HG03095 (cell line): Measurements from ENCODE around the gene RGMA.
"Not testable (repeated sequence)": the region's sequence is repeated elsewhere in the genome, so short reads cannot be mapped to it uniquely, and the experiment has no call there.

Experiments
- ATAC-seq: cut with Tn5 transposase; IDR thresholded peaks from one replicate; pipeline ENCODE4 v1.9.1; 2021; ENCODE audit warnings: moderate library complexity; ENCODE audit not compliant: unreplicated experiment

The RGMA gene

DNA sequence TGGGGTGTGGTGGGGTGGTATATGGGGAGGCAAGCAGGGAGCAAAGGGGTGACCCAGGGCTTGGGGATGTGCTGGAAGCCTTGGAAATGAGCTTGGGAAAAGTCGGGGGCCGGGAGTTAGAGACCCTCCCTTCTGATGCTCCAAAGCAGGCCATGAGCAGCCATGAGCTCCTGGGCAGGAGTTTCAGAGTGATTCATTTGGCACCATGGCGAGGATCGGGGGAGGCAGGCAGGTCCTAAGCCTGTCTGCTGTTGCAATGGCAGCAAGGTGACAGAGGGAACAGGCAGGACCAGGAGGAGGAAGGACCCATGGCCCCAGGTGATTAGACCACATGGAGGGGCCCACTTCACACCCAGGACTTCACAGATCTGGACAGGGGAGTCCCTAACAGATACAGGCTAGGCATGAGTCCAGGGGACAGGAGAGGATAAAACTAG is 21.3 kb downstream of the RGMA start:
- no peak for ATAC-seq

DNA sequence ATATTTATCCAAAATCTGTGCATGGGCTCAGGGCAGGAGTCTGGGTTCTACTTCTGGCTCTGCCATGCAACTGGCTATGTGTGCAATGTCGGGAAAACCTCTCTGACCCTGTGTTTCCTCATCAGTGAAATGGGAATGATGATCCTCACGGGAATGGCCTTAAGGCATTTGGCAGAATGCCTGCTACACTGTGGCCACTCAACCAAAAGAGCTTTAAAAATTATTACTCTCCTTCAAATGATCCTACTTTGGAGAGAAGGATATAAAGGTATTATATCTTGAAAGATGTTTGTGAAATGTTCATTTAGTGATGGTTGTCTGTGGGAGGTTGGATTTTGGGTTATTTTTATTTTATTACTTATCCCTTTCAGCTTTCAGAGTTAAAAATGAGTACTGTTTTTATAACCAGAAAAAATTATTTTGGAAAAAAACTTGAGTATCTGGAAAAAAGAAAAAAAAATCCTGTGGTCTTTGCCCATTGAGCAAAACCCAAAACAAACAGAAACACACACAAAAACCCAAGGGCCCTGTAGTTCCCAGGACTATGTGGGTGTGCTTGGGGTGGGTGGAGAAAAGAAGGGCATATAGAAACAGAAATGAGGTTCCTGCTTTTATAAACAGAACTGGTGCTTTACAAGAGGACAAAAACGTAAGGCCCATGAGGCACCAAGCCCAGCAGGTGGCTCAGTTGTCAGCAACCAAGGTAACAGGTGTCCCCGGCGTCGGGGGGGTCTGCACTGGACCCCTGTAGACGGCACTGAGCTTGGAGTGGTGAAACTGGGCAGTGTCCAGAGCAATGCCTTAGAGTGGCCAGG is 22.0 kb downstream of the RGMA start:
- no peak for ATAC-seq

DNA sequence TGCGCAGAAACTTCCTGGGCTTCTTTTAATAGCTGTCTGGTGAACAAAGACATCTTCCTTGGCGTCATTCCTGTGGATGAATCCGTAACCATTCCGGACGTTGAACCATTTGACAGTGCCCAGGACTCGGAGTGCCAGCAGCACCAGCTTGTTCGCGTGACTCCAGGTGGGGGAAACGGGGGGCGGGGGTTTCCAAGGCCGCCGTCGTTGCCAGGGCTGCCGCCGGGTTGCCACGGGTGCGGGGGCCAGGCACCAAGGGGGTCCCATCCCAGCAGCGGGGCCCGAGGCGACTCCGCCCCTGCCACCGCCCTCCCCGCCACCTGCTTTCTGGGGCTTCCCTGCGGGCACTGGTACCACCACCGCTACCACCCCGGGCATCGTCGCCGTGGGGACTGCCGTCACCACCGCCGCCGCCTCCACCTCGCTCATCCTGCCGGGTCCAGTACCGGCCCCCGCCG is 22.8 kb downstream of the RGMA start:
- ATAC-seq = no peak

DNA sequence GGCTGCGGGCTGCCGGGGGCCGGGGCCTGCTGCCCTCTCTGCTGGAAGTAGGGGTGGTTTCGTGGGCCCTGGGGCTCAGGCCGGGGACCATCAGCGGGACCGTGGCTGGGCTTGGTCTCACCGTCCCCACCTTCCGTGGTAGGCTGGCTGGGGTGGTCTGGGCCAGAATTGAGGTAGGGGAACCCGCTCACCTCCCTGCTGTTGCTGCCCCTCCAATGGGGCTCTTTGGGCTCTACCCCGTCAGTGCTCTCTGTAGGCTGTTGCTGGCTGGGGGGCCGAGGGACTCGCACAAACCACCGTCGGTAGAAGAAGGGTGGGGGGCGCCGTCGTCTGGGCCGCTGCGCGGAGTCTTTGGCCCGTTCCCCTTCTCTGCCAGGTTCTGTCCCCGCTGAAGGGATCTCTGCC is 23.4 kb downstream of the RGMA start:
- ATAC-seq = no peak

DNA sequence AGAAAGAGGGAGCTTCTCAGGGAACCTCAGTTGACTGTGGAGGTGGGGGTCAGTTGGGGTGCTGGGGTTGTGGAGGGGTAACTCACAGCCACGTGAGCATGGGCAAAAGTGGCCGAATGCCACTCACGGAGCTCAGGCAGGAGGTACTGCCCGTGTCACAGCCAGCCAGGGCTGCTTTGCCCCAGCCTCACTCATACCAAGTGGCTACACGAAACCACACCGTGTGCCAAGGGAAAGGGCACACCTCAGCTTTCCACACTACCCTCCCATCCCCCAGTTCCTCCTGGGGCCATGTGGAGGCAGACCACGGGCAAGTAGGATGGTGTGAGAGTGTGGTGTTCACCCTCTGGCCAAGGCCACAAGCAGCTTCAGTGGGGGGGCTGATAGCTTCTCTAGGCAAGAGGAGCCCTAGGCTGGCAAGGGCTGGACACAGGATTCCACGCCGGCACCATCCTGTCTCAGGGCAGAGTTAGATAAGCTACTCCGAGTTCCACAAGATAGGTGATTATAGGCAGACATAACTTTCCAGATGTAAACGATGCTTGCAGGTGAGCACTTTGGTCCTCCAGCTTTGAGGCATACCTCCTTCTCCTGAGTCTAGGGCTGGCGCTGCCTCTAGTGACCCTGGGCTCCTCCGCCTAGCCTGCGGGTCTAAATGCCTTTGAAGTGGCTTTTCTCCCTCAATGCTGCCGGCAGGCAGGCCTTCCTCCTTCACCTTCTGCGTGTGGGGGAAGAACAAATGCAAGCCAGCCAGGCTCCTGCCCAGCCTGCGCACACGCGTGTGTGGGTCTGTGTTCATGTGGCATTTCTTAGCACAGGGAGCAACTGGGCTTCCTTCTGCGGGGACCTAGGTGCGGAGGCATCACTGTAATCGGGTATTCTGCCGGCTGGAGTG is 25.0 kb downstream of the RGMA start:
- ATAC-seq = no peak

DNA sequence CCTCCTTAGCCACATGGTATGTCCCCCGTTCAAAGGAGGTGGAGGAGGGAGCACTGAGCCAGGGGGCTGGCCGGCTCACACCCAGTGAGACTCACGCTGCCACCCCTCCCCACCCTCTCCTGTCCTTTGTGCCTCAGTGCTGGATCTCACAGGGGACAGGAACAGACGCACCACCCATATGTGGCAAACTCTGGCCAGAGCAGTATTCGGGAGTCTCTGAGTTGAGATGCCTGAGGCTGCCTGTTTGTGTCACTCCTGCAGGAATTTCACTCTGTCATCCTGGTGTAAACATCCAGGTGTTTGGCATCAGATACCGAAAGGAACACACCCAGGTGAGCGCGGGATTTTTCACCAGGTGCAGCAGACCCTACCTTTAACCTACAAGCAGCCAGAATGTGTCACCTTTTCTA is 25.7 kb downstream of the RGMA start:
- no peak for ATAC-seq

DNA sequence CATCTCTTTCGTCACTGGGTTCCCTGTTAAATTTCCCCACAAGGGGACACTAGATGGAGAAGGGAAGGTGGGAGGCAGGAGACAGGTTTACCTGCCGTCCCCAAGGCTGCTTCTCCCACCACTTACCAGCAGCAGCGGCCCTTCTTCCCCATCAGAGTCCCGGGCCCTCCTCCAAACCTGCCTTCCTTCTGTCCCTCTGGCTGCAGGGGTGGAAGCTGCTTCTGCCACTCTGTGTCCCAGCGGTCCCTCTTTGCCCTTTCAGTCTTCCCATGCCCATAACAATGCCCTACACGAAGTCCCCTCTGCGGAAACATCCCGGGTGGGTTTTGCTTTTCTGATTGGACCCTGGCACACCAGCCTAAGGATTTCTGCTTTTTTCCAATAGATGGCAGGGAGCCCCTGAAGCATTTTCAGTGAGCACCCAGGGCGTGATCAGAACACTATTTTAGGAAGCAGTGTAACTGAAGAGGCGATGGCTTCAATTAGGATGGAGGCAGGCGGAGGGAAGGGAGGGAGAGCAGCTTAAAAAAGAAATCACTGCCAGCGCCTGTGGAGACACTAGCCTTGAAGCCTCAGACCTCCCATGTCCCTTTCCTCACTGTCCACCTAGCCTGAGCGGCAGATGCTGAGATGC is 26.3 kb downstream of the RGMA start:
- not testable (repeated sequence) for ATAC-seq

DNA sequence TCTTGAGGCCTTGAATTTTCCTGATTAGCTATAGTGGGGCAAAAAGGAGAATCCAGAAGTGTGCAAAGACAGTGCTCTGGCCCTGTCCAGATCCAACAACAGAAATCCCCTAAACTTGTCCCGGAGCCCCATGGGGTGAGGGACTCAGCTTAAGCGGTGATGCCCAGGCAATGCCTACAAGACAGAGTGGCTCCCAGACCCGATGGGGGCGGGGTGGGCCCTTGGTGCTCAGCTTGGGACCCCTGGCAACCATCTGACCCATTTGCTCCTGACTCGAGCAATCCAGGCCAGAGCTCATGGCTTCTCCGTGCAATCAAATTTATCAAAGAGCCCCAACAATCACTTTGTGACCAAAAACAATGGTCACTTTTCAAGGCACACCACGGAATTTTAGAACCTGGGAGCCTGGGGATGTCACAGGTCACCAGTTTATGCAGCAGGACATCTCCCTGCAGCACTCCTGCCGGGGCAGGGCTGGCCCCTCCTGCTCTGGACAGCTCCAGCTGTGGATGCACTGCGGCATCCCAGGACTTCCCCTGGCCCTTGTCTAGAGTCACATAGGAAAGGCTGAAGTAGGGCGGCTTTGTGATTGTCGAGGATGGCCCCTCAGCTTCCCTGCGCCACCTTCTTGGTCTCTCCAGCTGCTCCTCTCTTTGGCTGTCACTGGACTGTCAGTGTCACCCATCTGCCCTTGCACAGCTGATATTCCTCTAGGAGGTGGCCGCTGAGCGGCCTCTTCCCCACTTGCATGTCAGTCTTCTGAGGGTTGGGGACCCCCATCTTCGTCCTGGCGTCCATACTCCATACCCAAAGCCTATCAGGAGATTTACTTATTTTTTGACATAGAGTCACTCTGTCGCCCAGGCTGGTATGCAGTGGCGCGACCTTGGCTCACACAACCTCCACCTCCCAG is 28.4 kb downstream of the RGMA start:
- no peak for ATAC-seq

DNA sequence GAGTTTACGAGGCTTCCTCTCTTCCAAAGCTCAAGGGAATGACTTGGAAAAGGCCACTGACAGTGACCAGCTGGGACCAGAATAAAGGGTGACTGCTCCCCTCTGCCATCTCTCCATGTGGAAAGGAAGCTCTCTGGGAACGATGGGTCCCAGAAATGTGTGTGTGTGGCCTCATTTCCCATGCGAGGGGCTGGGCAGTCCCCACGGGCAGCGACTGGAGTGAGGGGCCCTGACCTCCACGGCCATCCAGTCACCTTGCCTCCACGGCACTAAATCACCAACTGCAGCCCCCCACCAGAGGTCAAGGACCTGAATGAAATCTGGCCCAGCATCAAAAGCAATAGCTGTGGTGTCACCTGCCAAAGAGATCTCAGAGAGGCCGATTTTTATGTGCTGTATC is 29.6 kb downstream of the RGMA start:
- ATAC-seq = no peak

DNA sequence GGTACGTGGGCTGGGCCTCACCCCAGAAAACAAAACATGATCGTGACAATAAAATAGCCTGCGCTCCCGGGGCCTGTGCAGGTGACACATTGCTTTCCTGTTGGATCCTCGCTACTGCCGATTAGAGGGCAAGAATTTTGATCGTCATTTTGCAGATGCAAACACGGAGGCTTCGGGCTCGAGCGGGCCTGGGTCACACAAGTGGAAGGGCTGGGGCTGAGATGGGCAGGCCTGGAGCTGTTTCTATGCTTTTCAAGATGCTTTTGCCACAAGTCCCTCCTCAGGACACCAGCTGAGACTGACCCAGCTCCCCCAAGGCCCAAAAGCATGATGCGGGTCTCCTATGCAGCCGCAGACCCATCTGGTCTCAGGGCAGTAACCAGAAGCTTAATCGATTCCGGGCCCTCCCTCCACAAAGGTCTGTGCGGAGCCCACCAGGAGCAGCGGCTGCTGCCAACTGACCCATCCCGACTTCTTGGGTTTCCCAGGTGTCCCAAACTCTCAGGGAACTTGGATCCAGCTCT is 30.0 kb downstream of the RGMA start:
- ATAC-seq = no peak

DNA sequence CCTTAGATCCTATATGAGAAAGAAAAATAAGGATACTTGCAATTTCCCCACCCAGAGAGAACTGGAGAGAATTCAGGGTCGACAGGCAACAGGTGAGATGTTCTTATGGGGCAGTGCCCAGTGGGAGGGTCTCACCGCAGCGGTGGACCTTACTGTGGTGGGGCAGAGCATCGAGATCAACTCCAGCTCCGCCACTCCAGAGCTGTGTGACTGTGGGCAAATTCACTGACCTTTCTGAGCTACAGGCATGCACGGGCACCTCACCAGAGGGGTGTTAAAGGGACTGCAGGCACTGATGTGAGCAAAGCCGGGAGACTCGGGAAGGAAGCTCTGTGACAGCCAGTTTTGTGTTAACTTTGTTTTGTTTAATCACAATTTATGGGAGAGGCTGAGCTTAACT is 30.9 kb downstream of the RGMA start:
- no peak for ATAC-seq

DNA sequence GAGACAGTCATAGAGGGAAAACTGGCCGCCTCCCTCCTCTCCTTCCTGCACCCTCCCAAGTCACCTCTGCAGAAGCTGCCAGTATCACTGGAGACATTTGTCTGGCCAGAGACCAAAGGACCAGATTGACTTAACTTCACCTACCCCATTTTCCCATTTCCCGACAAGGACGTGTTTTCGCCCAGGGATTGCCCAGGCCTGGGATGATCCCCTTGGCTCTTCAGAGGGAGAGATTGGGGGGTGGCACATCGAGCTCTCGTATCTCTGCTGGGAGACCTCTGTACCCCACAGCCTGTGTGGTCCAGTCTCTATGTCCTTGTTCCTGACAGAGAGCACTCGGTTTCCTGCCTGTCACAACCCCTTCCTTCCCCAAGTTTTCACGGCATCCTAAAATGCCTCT is 31.4 kb downstream of the RGMA start:
- no peak for ATAC-seq

DNA sequence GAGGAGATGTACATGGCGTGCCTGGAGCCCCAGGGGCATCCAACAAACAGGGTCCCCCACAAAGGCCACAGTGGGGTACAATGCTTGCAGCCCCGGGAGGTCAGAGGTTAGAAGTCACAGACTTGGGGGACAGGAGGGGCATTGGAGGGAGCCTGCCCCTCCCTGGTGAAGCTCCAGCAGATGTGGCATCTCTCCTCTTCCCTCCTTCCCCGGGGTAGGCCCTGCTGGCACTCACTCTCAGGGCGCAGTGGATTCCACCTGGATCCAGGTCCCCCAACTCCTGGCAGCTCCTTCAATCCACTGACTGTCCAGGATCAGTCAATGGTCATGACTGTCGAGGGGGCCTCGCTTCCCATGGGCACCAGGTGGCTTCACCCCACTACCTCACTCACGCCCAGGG is 32.2 kb downstream of the RGMA start:
- ATAC-seq = no peak

DNA sequence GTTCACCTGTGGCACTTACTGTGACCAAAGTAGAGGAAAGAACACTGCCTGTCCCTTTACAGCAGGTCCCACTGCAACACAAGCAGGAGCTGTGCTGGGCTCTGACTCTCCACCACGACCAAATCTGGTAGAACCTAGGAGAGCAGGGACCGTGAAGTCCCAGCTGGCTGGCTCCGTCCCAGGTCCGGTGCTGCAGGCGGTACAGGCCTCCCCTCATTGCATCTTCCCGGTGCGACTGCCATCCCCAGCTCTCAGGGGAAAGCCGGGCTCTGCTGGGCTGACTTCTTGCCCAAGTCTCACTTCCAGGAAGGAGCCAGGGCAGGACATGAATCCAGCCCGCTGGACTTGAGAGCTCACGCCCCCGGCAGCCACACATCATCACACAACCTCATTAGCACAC is 33.8 kb downstream of the RGMA start:
- ATAC-seq = no peak

DNA sequence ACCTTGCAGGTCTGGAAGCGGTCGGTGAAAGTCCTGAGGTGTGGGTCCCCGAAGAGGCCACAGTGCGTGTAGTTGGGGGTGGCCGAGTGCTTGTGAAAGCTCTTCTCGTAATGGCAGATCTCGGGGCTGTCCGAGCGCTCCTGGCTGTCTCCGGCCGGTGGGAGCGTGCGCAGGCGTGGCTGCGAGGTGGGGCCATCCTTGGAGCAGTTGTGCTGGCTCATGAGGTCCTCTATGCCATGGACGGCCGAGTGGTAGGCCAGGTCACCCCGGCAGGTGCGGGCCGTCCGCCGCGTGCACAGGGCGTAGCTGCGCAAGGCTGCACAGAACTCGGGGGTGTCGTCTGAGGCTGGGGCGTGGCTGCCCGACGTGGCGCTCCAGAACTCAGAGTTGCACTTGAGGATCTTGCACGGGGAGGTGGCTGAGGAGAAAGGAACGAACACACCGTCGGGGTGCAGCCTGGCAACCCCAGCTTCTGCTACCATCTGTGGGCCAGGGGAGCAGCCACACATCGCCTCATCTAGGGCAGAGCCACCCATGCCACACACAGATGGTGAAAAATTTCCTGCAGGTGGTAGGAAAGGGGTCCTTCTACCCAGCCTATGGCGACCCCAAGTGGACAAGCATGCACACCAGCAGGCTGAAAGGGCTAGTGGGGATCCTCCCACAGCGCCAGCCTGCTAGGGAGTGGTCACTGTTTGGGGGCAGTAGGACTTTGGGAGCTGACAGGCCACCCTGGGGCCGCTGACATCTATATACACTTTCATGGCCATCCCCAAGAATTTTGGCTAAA is 36.7 kb downstream of the RGMA start:
- no peak for ATAC-seq

DNA sequence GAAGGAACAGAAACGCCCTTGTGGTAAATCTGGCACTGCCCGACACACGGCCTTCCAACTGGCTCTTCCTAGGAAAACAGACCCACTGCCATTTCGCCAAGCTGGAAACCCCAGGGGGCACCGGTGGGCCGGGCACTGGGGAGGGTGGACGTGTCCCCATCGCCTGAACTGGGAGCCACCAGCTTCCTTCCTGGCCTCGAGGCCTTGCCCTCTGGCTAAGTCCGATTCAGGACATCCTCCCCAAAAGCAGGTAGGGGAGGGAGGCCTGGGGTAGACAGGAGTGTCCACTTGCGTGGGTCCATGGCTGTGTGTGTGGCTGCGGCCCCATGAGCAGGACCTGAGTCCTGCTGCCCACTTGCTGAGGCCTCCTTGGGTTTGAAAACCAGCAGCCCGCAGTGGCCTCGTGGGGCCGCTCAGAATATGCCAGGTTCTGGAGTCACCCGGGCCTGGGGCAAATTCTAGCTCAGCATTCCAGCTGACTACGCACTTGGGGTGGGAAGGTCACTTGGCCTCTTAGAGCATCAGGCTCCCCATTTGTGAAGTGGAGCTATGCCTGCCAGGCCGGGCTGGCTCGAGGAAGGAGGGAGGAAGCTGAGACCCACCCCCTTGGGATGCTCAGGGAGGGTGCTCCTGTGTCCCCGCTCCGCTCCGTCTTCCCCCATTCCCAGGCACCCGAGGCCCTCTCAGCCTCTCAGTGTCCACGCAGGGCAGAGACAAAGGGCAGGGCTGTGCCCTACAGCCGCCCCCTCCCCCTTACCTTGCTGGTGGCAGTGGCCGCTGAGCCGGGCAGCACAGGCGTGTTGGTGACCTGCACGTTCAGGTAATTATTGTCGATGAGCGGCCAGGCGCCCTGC is 37.5 kb downstream of the RGMA start:
- no peak for ATAC-seq

DNA sequence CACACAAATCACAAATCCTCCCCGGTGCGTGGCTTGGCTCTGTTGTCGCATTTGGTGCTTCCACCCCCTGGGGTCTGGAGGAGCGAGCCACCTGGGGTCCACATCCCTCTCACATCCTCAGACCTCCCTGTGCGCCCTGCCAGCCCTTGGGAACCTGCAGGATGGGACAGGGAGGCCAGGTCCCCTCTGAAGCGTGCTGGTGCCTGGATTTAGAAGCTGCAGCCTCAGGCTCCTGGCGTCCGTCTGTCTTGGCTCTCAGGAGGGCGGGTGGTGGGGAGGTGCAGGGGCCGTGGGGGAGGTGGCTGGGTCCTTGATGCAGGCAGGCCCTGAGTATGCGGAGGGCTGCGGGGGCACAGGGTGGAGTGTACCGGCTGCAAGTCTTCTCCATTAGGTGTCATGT is 38.4 kb downstream of the RGMA start:
- ATAC-seq = no peak

DNA sequence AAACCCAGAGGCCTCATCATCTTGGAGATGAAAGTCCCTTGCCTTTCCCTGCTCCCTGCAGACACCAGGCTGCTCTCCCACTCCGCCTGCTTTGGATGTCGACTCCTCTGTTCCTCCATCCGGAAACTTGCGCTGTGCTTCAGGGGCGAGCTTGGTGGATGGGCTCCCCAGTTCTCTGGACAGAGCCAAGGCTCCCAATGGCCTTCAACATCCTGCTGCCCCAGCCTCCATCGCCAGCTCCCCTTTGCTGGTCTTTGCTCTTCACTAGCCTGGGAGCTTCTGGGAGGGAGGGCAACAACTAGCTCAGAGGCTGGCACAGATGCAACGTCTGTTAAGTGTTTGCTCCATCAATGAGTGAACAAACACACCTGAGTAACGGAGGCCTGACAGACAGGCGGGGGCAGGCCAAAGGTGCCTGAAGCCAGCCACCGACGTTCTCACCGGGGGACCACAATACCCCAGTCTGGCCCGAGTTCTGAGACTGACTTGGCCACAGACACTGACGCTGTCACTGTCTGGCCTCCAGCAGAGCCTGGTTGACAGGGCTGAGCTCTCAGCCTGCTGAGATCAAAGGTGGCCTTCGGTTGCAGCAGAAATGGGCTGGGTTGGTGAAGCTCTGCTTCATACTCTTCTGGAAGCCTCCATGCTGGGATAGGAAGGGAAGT is 39.0 kb downstream of the RGMA start:
- ATAC-seq = no peak
